ENCODE results near the gene GLG1.

GLG1 gene

DNA sequence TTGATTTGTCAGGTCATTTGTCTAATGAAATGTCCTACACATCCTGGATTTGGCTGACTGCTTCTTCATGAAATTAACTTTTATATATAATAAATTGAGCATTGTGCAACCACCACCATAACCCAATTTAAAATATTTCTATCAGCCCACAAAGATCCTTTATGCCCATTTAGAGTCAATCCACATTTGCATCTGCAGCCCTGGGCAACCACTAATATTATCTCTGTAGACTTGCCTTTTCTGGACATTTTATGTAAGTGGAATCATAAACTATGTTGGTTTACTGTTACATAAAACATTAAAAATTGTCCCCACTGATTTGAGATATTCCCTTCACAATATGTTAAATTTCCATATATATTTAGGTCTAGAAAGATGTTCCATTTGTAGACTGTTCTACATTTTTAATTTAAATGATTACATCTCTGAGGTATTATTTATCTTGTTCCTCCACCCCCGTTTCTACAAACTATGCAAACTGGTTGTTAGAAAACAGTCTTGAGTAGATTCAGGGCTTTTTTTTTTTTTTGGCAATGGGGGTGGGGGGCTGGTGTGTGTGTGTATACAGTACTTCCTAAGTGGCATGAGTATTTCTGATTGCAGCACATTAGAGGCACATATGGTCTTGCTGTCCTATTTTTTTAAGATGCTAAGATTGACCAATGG, 43.1 kb upstream of the GLG1 start:
- CTCF ChIA-PET, result interaction anchor here (0.7 to 1.8 kb wide), 3 partner anchors 14 to 30 kb away, joined by 3 to 4 read pairs (median 4); partner anchors contain the start of gene RFWD3
- POLR2A ChIA-PET, result no interaction called here
- TF ChIP-seq, protein P1, sequence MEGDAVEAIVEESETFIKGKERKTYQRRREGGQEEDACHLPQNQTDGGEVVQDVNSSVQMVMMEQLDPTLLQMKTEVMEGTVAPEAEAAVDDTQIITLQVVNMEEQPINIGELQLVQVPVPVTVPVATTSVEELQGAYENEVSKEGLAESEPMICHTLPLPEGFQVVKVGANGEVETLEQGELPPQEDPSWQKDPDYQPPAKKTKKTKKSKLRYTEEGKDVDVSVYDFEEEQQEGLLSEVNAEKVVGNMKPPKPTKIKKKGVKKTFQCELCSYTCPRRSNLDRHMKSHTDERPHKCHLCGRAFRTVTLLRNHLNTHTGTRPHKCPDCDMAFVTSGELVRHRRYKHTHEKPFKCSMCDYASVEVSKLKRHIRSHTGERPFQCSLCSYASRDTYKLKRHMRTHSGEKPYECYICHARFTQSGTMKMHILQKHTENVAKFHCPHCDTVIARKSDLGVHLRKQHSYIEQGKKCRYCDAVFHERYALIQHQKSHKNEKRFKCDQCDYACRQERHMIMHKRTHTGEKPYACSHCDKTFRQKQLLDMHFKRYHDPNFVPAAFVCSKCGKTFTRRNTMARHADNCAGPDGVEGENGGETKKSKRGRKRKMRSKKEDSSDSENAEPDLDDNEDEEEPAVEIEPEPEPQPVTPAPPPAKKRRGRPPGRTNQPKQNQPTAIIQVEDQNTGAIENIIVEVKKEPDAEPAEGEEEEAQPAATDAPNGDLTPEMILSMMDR (IDR thresholded peaks at IDR 0.05; ENCODE audit: control extremely low read depth, extremely low read depth, low read depth, missing control alignments), result no peak
- no peak for DNase-seq (ENCODE audit: extremely low spot score)

DNA sequence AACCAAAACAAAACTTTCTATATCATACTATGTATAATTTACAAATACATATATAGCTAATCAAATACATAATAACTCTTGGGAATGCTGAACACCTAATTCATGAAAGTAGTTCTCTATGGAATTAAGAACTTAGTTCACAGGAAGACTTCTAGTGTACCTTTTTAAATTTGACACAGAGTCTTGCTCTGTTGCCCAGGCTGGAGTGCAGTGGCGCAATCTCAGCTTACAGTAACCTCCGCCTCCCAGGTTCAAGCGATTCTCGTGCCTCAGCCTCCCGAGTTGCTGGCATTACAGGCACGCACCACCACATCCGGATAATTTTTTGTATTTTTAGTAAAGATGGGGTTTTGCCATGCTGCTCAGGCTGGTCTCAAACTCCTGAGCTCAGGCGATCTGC, 35.1 kb upstream of the GLG1 start:
- TF ChIP-seq, protein P1 (IDR thresholded peaks at IDR 0.05; ENCODE audit: control extremely low read depth, extremely low read depth, low read depth, missing control alignments), result no peak
- no peak for DNase-seq (ENCODE audit: extremely low spot score)
- POLR2A ChIA-PET, result interaction anchor here (1.5 kb wide), 1 partner anchor 13 kb away, joined by 3 read pairs; no protein-coding TSS in a partner anchor
- CTCF ChIA-PET, result interaction anchor here (1.0 to 1.7 kb wide), 2 partner anchors 9 to 19 kb away, joined by 3 to 12 read pairs; no protein-coding TSS in a partner anchor

DNA sequence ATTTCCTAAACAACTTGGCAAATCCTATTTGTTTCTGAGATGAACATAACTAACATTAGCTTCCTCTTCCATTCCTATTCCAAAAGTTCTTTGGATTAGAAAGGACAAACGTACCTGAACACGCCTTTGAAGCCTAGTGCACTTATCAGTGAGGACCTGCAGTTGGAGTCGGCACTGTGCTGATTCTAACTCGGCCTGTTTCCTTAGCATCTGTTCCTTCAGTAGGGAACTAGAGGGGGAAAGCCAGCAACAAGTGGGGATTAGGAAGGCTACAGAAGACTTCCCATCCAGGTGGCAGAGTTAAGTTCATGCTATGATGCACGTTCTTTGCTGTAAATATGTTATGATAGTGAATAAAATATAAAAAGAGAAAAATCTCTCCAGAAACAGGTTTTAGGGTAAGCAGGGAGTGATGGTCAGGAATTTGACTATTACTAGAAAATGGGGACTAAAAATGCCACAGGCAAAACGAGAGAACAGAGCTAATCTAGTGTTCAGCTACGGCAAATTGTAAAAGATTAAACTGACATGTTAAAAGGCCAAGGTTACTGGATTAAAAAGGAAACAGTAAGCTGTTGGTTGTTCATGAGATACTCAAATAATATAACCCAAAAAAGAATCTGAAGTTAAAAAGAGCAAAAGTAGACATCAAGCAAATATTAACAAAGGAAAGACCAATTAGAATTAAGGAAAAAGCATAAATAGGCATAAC, 31.0 kb upstream of the GLG1 start:
- TF ChIP-seq, protein P1 (IDR thresholded peaks at IDR 0.05; ENCODE audit: control extremely low read depth, extremely low read depth, low read depth, missing control alignments), result no peak
- ChIA-PET CTCF (interaction anchor here (0.9 to 2.1 kb wide), 7 partner anchors 14 to 224 kb away, joined by 3 to 8 read pairs (median 3); no protein-coding TSS in a partner anchor), POLR2A (no interaction called here)
- DNase-seq (ENCODE audit: extremely low spot score), result no peak

DNA sequence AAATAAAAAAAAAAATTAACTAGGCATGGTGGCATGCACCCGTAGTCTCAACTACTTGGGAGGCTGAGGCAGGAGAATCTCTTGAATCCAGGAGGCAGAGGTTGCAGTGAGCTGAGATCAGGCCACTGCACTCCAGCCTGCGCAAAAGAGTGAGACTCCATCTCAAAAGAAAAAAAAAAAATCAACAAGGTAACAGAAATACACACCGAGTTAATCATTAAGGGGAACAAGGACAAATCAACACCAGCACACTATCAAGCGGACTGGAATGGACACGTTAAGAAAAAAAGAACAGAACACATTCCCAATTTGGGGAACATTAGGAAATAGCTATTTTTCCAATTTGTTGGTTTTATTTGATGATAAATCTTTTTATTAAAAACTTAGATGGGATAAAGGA, 28.4 kb upstream of the GLG1 start:
- TF ChIP-seq, protein P1 (IDR thresholded peaks at IDR 0.05; ENCODE audit: control extremely low read depth, extremely low read depth, low read depth, missing control alignments), result no peak
- ChIA-PET POLR2A (interaction anchor here (0.7 kb wide), 1 partner anchor 15 kb away, joined by 4 read pairs; no protein-coding TSS in a partner anchor), CTCF (interaction anchor here (1.0 to 3.0 kb wide), 4 partner anchors 10 to 166 kb away, joined by 3 to 9 read pairs (median 4); no protein-coding TSS in a partner anchor)
- no peak for DNase-seq (ENCODE audit: extremely low spot score)

DNA sequence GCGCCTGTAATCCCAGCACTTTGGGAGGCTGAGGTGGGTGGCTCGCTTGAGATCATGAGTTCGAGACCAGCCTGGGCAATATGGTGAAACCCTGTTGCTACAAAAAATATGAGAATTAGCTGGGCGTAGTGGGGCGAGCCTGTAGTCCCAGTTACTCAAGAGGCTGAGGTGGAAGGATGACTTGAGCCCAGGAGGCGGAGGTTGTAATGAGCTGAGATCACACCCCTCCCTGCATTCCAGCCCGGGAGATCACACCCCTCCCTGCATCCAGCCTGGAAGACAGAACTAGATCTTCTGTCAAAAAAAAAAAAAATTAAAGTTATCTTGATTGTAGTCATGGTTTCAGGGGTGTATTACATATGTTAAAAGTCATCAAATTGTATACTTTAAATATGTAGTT, 26.8 kb upstream of the GLG1 start:
- POLR2A ChIA-PET, result no interaction called here
- CTCF ChIA-PET, result interaction anchor here (1.1 to 3.0 kb wide), 3 partner anchors 8 to 27 kb away, joined by 3 to 9 read pairs (median 5); no protein-coding TSS in a partner anchor

More for the DNA sequence above, 26.8 kb upstream of the GLG1 start:
- DNase-seq (ENCODE audit: extremely low spot score), result no peak
- TF ChIP-seq, protein P1 (IDR thresholded peaks at IDR 0.05; ENCODE audit: control extremely low read depth, extremely low read depth, low read depth, missing control alignments), result no peak
